Mucosa of descending colon (tissue), 3 donors: ENCODE results near the gene ELF5. TPM values are rescaled to one million over a fixed set of nuclear protein-coding genes. Genes with fewer than 3 reads are reported as not detected.

ENCODE experiments used
- ATAC-seq: fragments of 200-7000 bp; cut with Tn5 transposase; one replicate; pipeline ENCODE4 v1.9.1; 2020; ENCODE audit warnings: mild to moderate bottlenecking, moderate library complexity
- DNase-seq, 3 donors: peaks; one replicate each; pipeline ENCODE4 v3.0.0-alpha.2; 2020
- H3K36me3 ChIP-seq: fragments of 200-600 bp; one replicate; pipeline ENCODE4 v1.8.0; 2021; ENCODE audit warnings: low read depth, mild to moderate bottlenecking
- H3K4me1 ChIP-seq: fragments of 200-600 bp; one replicate; pipeline ENCODE4 v1.8.0; 2021; ENCODE audit warnings: low read depth, mild to moderate bottlenecking
- H3K4me3 ChIP-seq: fragments of 200-600 bp; one replicate; pipeline ENCODE4 v1.8.0; 2021; ENCODE audit warnings: mild to moderate bottlenecking
- H3K9me3 ChIP-seq: fragments of 200-600 bp; one replicate; pipeline ENCODE4 v1.8.0; 2021; ENCODE audit warnings: mild to moderate bottlenecking
- intact Hi-C, 2 donors: fragments of 100-400 bp; cut with DNase I in 1 of 2; cut with micrococcal nuclease in 1 of 2; formaldehyde crosslinking; loops; one replicate each; pipeline versions ENCODE4 v1.11.0 to v1.11.1; 2022; cut with DNase I, micrococcal nuclease
- long read RNA-seq, 2 donors: library from polyadenylated mRNA; unstranded; transcript quantifications; one replicate each; pipeline ENCODE4 v2.0.0, GENCODE V29; 2019 to 2021
- total RNA-seq, 3 donors: library from RNA; stranded (reverse); fragmentation: NEBNext Ultra II Directional in 2 of 3; extraction: Animal tissue kit (Norgen Biotek cat#: 25700) in 2 of 3; gene quantifications; one replicate each; pipeline versions ENCODE4 v1.2.1 to v1.2.4, GENCODE V29; 2021 to 2023
- TF ChIP-seq, protein P1 (sequence below): fragments of 200-600 bp; IDR thresholded peaks from one replicate; pipeline ENCODE4 v1.8.0; 2022; ENCODE audit warnings: antibody characterized with exemption, mild to moderate bottlenecking
- donor health status: DM: no; HTN: no; CAD: no; lungs with moderate emphysema.
- donor health status: DM: no; HTN: no; CAD: no.
- donor health status: DM: no; HTN: yes; CAD: no.

The ELF5 gene
- total RNA-seq, result not detected
- long read RNA-seq, donor 1, result 0 reads
- long read RNA-seq, donor 2, result 0 reads

DNA sequence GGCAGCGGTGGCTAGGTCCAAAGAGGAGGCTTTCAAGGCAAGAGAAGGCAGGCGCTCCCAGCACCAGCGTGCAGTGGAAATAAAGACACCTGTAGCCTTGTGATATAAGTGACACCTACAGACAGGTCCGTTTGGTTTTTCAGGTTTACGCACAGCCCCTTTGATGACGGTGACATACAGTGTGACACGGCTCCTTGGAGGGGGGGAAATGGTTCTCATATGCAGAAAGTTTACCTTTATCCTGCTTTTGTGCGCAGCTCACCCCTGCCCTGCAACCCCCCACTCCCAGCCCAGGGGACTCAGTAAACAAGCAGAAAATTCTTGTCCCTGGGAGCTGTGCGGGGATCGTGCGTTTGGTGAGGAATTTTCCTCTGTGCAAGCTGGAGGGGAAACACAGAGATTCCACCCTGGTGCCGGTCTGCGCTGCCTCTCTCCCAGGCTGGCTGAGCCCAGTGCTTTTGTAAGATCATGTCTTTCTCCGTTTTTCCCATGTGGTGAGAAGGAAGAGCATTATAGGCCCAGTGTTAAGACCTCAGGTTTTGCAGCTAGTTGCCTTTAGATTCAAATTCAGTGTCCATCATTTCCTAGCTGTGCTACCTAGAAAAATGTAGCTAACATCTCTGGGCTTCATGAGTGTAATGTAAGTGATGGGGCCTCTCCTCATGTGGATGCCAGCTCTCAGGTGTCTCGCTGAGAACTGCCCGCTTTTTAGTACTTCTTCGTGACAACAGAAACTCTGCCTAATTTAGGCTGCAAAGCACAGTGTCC is at the start of gene ELF5:
Gene ELF5 (minus strand): TSS at position 113 of the 768 bp plus-strand sequence. CDS start 8,045 bp downstream, outside the sequence.
- Histone ChIP-seq H3K4me1 (no peaks in the 10 kb centered on the region), H3K36me3 (no peaks in the 10 kb centered on the region), H3K4me3 (no peak within 1 kb of the TSS), H3K9me3 (no peaks in the 10 kb centered on the region)
- DNase-seq (no peak), ATAC-seq (no peak)
- TF ChIP-seq, protein P1, sequence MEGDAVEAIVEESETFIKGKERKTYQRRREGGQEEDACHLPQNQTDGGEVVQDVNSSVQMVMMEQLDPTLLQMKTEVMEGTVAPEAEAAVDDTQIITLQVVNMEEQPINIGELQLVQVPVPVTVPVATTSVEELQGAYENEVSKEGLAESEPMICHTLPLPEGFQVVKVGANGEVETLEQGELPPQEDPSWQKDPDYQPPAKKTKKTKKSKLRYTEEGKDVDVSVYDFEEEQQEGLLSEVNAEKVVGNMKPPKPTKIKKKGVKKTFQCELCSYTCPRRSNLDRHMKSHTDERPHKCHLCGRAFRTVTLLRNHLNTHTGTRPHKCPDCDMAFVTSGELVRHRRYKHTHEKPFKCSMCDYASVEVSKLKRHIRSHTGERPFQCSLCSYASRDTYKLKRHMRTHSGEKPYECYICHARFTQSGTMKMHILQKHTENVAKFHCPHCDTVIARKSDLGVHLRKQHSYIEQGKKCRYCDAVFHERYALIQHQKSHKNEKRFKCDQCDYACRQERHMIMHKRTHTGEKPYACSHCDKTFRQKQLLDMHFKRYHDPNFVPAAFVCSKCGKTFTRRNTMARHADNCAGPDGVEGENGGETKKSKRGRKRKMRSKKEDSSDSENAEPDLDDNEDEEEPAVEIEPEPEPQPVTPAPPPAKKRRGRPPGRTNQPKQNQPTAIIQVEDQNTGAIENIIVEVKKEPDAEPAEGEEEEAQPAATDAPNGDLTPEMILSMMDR, result no peak
- intact Hi-C loops, result no loop called here

DNA sequence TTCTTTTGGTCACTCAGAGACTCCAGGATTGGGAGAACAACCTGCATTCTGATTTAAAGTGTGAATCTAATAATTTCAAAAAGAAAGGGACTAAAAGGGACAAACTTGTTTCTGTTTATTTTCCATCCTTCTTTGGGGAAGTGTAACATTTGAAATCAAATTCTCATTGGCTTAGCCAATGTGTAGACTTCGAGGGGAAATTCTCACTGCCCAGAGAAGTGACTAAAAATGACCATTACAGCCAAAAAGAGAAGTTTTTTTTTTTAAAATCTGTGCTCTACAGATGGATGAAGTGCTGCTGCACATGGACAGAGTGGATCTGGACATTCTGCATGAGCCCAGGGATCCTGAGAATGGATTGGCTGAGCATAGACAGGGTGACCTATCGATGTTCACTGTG is 49.4 kb upstream of the ELF5 start:
- no peaks in the 10 kb centered on the region for H3K36me3 ChIP-seq
- ATAC-seq (no peak), DNase-seq (no peak)
- no peak overlapping the region for H3K4me3 ChIP-seq
- TF ChIP-seq, protein P1, result no peak
- no peaks in the 10 kb centered on the region for H3K9me3 ChIP-seq
- intact Hi-C loops, result no loop called here
- H3K4me1 ChIP-seq, result no peaks in the 10 kb centered on the region

DNA sequence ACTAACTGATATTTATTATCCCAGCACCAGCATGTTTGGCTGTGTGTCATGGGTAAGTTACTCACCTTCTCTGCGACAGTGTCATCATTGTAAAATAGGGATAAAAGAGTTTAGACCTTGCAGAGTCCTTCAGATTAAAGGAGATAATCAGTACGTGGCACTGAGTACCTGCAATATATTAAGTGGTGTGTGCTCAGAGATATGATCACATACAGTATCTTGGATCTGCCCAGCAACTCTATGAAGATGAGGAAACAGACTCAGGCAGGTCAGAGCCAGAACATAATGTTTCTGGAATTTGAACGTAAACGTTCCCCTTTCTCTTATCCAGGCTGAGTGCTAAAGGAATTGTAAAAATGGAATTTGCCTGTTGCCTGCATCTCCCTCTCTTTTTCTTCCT is 46.9 kb upstream of the ELF5 start:
- no peak for ATAC-seq
- TF ChIP-seq, protein P1, result no peak

DNA sequence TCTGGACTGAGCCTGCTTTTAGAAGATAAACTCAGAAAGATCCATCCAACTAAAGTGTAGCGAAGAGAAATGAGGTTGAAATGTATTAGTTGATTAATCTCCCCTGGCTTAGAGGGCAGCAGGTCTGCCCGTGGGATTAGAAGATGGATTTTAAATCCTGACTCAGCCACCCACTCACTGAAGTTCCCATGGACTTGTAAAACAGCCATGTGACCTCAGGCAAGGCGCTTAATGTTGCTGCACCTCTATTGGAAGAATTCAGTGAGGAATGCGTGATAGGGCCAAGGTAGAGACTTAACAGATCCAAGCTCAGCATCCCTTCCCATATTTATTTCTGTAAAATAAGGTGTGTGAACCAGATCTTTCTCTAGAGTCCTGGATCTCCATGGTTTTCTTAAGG is 45.1 kb upstream of the ELF5 start:
- H3K9me3 ChIP-seq, result no peaks in the 10 kb centered on the region
- H3K36me3 ChIP-seq, result no peaks in the 10 kb centered on the region
- ATAC-seq, result no peak
- DNase-seq, result no peak
- H3K4me1 ChIP-seq, result no peaks in the 10 kb centered on the region
- TF ChIP-seq, protein P1, result no peak
- no peak overlapping the region for H3K4me3 ChIP-seq
- intact Hi-C loops, result no loop called here

More for the DNA sequence above, 46.9 kb upstream of the ELF5 start:
- intact Hi-C loops, result no loop called here
- DNase-seq, result no peak
- H3K9me3 ChIP-seq, result no peaks in the 10 kb centered on the region
- no peaks in the 10 kb centered on the region for H3K36me3 ChIP-seq
- H3K4me3 ChIP-seq, result no peak overlapping the region
- no peaks in the 10 kb centered on the region for H3K4me1 ChIP-seq

DNA sequence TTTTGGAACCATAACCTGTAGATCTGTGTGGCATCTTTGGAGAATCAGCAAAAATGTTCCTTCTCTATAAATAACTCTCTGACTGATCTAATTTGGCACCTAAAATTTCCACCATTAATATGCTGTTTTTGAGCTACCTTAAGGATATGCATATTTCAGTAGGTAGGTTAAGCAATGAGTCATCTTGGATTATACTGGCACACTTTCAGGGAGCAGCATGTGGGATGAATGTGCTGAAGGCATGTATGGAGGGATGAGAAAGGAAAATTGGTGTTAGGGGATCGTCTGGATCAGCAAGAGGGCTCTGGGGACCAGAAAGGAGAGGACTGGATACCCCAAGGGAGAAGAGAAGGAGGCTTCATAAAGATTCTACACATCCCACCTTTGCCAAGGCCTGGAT is 44.6 kb upstream of the ELF5 start:
- ATAC-seq, result no peak
- TF ChIP-seq, protein P1, result no peak
- H3K9me3 ChIP-seq, result no peaks in the 10 kb centered on the region
- H3K4me1 ChIP-seq, result no peaks in the 10 kb centered on the region
- H3K36me3 ChIP-seq, result no peaks in the 10 kb centered on the region
- no peak overlapping the region for H3K4me3 ChIP-seq
- intact Hi-C loops, result no loop called here
- no peak for DNase-seq
